Caco-2 (cell line): Measurements from ENCODE around the gene NLK. TPM values are rescaled to one million over a fixed set of nuclear protein-coding genes. Genes with fewer than 3 reads are reported as not detected.

ENCODE experiments used
- BruUV-seq: library from RNA; stranded (reverse); fragments of 400-500 nt; replicated peaks from 2 replicates; lab custom pipeline; 2021; lab: Mats Ljungman, UMichigan
- CTCF ChIA-PET: fragments of 300-600 bp; sonication (Branson Sonifier 250); formaldehyde crosslinking; loops from one replicate; lab custom pipeline; 2022; ENCODE audit warnings: antibody characterized with exemption; lab: Charles Lee
- POLR2A ChIA-PET: fragments of 300-600 bp; sonication (Branson Sonifier 250); formaldehyde crosslinking; loops from one replicate; lab custom pipeline; 2022; ENCODE audit warnings: antibody characterized with exemption; lab: Charles Lee
- DNase-seq, 2 experiments: peaks; one replicate each; pipeline versions ENCODE4 v3.0.0 to v3.0.0-alpha.2; 2020 to 2022
- H3K27me3 ChIP-seq: replicated peaks from 2 replicates; pipeline ENCODE4 v1.6.0; 2011; ENCODE audit warnings: low read length; ENCODE audit not compliant: control insufficient read depth, insufficient read depth
- H3K36me3 ChIP-seq: 2 replicates; pipeline ENCODE4 v1.5.1; 2011; ENCODE audit warnings: low read length; ENCODE audit not compliant: control insufficient read depth, insufficient read depth
- H3K4me1 ChIP-seq: fragments of 250-450 bp; sonication (Bioruptor Pico); 2 replicates; pipeline ENCODE4 v1.5.1; 2020; ENCODE audit warnings: mild to moderate bottlenecking
- H3K4me3 ChIP-seq: 2 replicates; pipeline ENCODE4 v1.5.1; 2011; ENCODE audit warnings: low read depth, mild to moderate bottlenecking, control low read depth, low read length
- H3K9me3 ChIP-seq: fragments of 250-450 bp; sonication (Bioruptor Pico); 2 replicates; pipeline ENCODE4 v1.5.1; 2020; ENCODE audit warnings: mild to moderate bottlenecking, moderate library complexity
- H3K27ac Mint-ChIP-seq: one replicate; pipeline ENCODE4 v1.8.0; 2022; ENCODE audit warnings: mixed read lengths; ENCODE audit not compliant: unreplicated experiment
- H3K27me3 Mint-ChIP-seq: one replicate; pipeline ENCODE4 v1.8.0; 2022; ENCODE audit warnings: mixed read lengths; ENCODE audit not compliant: insufficient read depth, unreplicated experiment
- H3K36me3 Mint-ChIP-seq: one replicate; pipeline ENCODE4 v1.8.0; 2022; ENCODE audit warnings: mild to moderate bottlenecking, mixed read lengths; ENCODE audit not compliant: insufficient read depth, unreplicated experiment
- H3K4me1 Mint-ChIP-seq: one replicate; pipeline ENCODE4 v1.8.0; 2022; ENCODE audit warnings: low read depth, mixed read lengths; ENCODE audit not compliant: unreplicated experiment
- H3K4me3 Mint-ChIP-seq: one replicate; pipeline ENCODE4 v1.8.0; 2022; ENCODE audit warnings: mild to moderate bottlenecking, moderate library complexity, mixed read lengths; ENCODE audit not compliant: unreplicated experiment
- H3K9me3 Mint-ChIP-seq: one replicate; pipeline ENCODE4 v1.8.0; 2022; ENCODE audit warnings: mixed read lengths; ENCODE audit not compliant: unreplicated experiment
- CTCF ChIP-seq, 2 experiments: fragments of 200-600 bp in 1 of 2; IDR thresholded peaks; 1 replicate in 1 of 2; 2 replicates in 1 of 2; pipeline versions ENCODE4 v1.5.1 to v1.8.0; 2011 to 2022; ENCODE audit warnings: antibody characterized with exemption in 1 of 2, control low read depth in 1 of 2, inconsistent platforms in 1 of 2, low read depth in 1 of 2, low read length in 1 of 2, mild to moderate bottlenecking in 1 of 2, moderate library complexity in 1 of 2; ENCODE audit not compliant: insufficient read depth in 1 of 2, severe bottlenecking in 1 of 2, unreplicated experiment in 1 of 2
- intact Hi-C: fragments of 100-400 bp; cut with micrococcal nuclease; formaldehyde crosslinking; loops from one replicate; pipeline ENCODE4 v1.10.0; 2022; ENCODE audit not compliant: unreplicated experiment
- total RNA-seq: library from RNA; stranded (reverse); gene quantifications from 2 replicates; pipeline ENCODE4 v1.2.3, GENCODE V29; 2022

NLK gene
- total RNA-seq, 1 experiment from 2014 or later, result 87.3 TPM

- no TSS peak for BruUV-seq
- no peak for TF ChIP-seq CTCF (IDR thresholded peaks at IDR 0.05; ENCODE audit: insufficient read depth in 1 of 2, low read depth in 1 of 2, low read length in 1 of 2, severe bottlenecking in 1 of 2, unreplicated experiment in 1 of 2)
- no peaks in the 10 kb centered on the region for H3K4me1 Mint-ChIP-seq
- H3K4me1 ChIP-seq, result peaks cover 15% of the 10 kb centered on the region; the same call in 1 of the 2 replicates
- no peaks in the 10 kb centered on the region for H3K27me3 ChIP-seq
- peaks cover 17% of the 10 kb centered on the region for H3K36me3 Mint-ChIP-seq
- H3K4me3 ChIP-seq, result no peak overlapping the region
- no peaks in the 10 kb centered on the region for H3K27me3 Mint-ChIP-seq
- H3K27ac Mint-ChIP-seq, result no peak overlapping the region
- intact Hi-C loops, result loop anchor here (10.0 kb wide), 1 partner anchor 237 kb away; no protein-coding TSS in a partner anchor
- H3K9me3 Mint-ChIP-seq, result no peaks in the 10 kb centered on the region
- ChIA-PET CTCF (interaction anchor here (1.4 kb wide), 1 partner anchor 9 kb away, joined by 5 read pairs; no protein-coding TSS in a partner anchor), POLR2A (no interaction called here)
- no peaks in the 10 kb centered on the region for H3K36me3 ChIP-seq
- 0 out of 2 replicates have a peak, but pooled peaks cover 3% of the 10 kb centered on the region for H3K9me3 ChIP-seq
- H3K4me3 Mint-ChIP-seq, result no peak overlapping the region
- no peak for DNase-seq
Measured at GRCh38 chr17:28221751-28222414, 179.4 kb downstream of the NLK start.

GRCh38 chr17:28225271-28225670 is 182.8 kb downstream of the NLK start:
- intact Hi-C loops, result loop anchor here (5.0 to 10.0 kb wide), 2 partner anchors 240 to 338 kb away; no protein-coding TSS in a partner anchor
- H3K27ac Mint-ChIP-seq, result no peak overlapping the region
- H3K27me3 ChIP-seq, result no peaks in the 10 kb centered on the region
- no peaks in the 10 kb centered on the region for H3K9me3 Mint-ChIP-seq
- H3K36me3 Mint-ChIP-seq, result peaks cover 27% of the 10 kb centered on the region
- no peaks in the 10 kb centered on the region for H3K36me3 ChIP-seq
- no peak for TF ChIP-seq CTCF (IDR thresholded peaks at IDR 0.05; ENCODE audit: insufficient read depth in 1 of 2, low read depth in 1 of 2, low read length in 1 of 2, severe bottlenecking in 1 of 2, unreplicated experiment in 1 of 2)
- H3K4me1 ChIP-seq, result peaks cover 30% of the 10 kb centered on the region
- peaks cover 16% of the 10 kb centered on the region for H3K4me1 Mint-ChIP-seq
- H3K9me3 ChIP-seq, result 0 out of 2 replicates have a peak, but pooled peaks cover 3% of the 10 kb centered on the region
- DNase-seq, result no peak
- peak overlapping the region; percentile 91 for H3K4me3 Mint-ChIP-seq
- no peaks in the 10 kb centered on the region for H3K27me3 Mint-ChIP-seq
- BruUV-seq, result no TSS peak
- ChIA-PET CTCF (no interaction called here), POLR2A (interaction anchor here (4.6 kb wide), 1 partner anchor 111 kb away, joined by 26 read pairs; the partner anchor contains the start of genes IFT20 and TNFAIP1)
- H3K4me3 ChIP-seq, result no peak overlapping the region

- Histone ChIP-seq H3K4me3 (no peak overlapping the region), H3K36me3 (no peaks in the 10 kb centered on the region), H3K9me3 (0 out of 2 replicates have a peak, but pooled peaks cover 3% of the 10 kb centered on the region), H3K4me1 (peaks cover 32% of the 10 kb centered on the region), H3K27me3 (no peaks in the 10 kb centered on the region)
- DNase-seq, result no peak
- H3K4me1 Mint-ChIP-seq, result peaks cover 22% of the 10 kb centered on the region
- no peaks in the 10 kb centered on the region for H3K9me3 Mint-ChIP-seq
- BruUV-seq, result no TSS peak
- H3K27me3 Mint-ChIP-seq, result no peaks in the 10 kb centered on the region
- H3K36me3 Mint-ChIP-seq, result peaks cover 27% of the 10 kb centered on the region
- TF ChIP-seq CTCF (IDR thresholded peaks at IDR 0.05; ENCODE audit: insufficient read depth in 1 of 2, low read depth in 1 of 2, low read length in 1 of 2, severe bottlenecking in 1 of 2, unreplicated experiment in 1 of 2), result no peak
- H3K4me3 Mint-ChIP-seq, result peak overlapping the region; percentile 91
- intact Hi-C loops, result loop anchor here (5.0 to 10.0 kb wide), 2 partner anchors 241 to 339 kb away; no protein-coding TSS in a partner anchor
- ChIA-PET CTCF (interaction anchor here (1.2 to 2.4 kb wide), 2 partner anchors 26 to 333 kb away, joined by 4 to 10 read pairs; no protein-coding TSS in a partner anchor), POLR2A (interaction anchor here (4.6 kb wide), 1 partner anchor 110 kb away, joined by 26 read pairs; the partner anchor contains the start of genes IFT20 and TNFAIP1)
- no peak overlapping the region for H3K27ac Mint-ChIP-seq
Measured at GRCh38 chr17:28225867-28226266, 183.4 kb downstream of the NLK start.
